NCI-H510A (cell line): Measurements from ENCODE around the gene SAMD13.

ENCODE experiments used
- DNase-seq: peaks from one replicate; lab custom pipeline; 2025; lab: John Stamatoyannopoulos, UW

The SAMD13 gene

GRCh38 chr1:84373436-84374141 is 72.1 kb downstream of the SAMD13 start:
- no peak for DNase-seq

DNA sequence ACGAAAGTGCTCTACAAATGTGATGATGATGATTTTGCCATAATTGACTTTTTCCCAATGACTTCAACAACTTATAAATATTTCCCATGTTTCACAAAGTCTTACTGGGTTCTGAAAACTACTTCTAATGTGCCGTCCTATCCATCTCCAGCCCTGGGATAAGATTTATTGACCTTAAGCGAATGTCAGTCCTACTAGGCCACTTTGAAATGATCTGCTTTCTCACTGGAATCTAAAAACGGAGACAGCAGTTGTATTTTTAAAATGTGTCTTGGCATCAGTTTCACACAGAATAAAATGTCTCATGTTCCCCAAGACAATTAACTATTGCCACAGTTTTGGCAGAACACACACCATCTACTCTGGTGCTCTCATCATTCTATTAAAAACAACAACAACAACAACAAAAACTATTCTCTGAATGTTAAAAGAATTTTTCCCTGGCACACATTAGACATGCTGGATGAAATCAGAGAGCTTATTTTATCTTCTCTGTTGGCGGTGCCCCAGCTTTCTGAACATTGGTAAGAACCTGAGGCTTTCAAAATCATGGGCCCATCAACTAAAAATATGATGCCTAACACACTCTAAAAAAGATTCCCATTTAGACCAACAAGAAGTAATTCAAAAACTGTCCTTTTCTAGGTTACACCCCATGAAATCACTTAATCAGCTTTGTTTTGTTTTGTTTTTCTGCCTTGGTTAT is 73.6 kb downstream of the SAMD13 start:
- DNase-seq: no peak

- no peak for DNase-seq
Measured at GRCh38 chr1:84376000-84376910, 74.7 kb downstream of the SAMD13 start.

DNA sequence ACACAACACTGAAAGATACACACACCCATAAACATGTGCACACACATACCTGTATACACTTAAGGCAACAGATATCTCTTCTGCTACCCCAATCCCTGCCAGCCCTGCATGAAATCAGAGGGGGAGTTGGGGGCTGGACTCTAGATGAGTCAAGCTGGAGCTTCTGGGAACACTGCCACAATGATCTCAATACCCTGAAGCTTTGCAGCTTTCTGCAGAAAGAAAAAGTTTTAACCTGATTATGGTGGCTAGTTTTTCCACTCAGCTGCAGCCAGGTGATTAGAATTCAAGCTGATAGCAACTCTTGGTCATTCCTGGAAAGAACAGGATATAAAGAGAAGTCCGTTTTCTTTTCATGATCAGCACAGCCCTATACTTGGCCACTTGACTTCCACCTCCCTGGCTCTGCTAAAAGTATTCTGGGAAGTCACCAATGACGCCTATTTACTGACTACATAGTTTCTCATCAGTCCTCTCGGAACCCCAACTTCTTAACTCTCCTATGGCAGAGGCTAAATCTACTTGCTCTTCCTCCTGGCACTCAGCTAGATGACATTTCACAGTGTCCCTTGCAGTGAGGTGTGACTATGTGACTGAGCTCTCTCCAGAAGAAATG is 76.1 kb downstream of the SAMD13 start:
- DNase-seq: no peak

GRCh38 chr1:84379138-84379916 is 77.8 kb downstream of the SAMD13 start:
- no peak for DNase-seq

DNA sequence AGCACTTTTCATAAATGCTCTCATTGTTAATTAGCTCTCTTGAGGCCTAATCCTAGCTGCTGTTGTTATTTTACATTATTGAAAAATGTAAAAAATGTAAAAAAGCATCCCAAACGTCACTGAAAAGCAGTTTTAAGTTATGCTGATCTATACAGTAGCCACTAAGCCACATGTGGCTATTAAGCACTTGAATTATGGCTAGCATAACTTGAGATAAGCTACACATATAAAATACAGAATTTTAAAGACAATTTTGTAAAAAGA is 78.3 kb downstream of the SAMD13 start:
- DNase-seq: no peak

- no peak for DNase-seq
Measured at GRCh38 chr1:84382127-84382526, 80.6 kb downstream of the SAMD13 start.

DNA sequence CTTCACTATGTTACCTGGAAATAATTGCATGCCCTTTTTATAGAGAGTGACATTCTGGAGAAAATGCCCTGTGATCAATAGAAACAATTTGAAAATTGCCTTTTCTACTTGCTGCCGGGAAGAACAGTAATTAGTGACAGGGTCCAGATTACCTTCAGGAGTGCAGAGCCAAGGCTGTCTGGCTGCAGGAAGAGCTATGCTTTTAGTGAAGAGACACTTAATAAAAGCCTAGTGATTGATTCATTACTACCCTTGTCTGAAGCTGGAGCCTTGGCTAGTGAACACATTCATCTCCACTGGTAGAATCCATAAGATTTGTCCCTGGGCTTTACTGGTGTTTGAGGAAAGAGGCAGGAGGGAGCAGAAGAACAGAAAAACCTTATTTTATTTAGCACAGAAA is 83.8 kb downstream of the SAMD13 start:
- DNase-seq: no peak

DNA sequence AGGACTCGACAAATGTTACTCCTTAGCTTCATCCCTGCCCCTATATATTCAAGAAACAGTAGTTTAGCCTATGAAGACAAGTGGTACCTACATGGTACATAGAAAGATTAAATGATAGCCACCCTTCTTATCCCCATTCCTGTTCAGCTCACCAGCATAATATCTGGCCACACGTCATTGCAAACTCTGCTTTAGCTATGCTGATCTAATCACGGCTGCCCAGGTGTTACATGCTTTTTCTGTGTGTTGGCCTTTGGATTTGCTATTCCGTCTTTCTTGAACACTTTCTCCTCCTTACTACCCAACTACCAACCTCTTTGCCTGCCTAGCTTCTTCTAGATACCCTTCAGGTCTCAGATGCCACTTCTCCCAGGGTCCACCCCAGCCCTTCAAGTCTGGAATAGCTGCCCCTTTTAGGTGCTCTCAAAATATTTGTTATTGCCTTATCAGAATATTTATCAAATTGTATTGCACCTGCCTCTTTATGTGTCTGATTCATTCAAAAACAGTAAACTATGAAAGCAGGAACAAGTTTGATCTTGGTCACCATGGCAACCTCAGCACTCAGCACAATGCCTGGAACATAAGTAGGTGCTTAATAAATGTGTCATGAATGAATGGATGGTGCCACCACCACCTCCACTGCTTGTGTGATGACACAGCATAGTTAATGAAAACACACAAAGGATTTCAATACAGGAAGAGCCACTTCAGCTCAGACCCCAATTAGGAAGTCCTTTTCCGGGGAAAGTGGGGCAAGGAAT is 85.4 kb downstream of the SAMD13 start:
- DNase-seq: no peak

DNA sequence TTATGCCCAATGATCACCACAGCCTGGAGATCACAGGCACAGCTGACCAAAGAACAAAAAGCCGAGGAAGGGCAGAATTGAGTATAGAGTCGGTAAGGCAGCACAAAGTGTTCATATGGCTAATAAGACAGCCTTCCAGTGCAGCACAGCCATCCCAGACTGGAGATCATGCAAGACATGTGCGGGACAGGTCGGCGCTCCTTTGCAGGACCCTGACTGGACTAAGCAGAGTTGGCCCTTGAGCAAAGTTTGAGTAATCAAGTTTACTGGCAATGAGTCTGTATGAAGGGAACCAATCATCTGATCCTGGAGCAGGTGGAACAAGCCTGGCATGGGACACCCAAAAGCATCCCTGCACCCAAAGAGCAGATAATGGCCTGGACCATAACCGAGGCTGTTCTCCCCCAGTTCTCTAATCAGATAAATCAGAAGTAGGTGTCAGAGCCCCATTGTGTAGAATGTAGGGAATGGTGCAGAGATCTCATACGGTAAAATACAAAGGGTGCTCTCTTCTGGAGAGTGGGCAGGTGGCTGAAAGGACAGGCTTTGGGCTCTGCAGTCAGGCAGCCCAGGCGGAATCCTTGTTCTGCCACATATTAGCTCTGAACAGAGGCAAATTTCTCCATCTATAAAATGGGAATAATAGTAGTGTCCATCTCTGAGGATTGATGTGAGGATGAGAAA is 86.1 kb downstream of the SAMD13 start:
- DNase-seq: no peak

DNA sequence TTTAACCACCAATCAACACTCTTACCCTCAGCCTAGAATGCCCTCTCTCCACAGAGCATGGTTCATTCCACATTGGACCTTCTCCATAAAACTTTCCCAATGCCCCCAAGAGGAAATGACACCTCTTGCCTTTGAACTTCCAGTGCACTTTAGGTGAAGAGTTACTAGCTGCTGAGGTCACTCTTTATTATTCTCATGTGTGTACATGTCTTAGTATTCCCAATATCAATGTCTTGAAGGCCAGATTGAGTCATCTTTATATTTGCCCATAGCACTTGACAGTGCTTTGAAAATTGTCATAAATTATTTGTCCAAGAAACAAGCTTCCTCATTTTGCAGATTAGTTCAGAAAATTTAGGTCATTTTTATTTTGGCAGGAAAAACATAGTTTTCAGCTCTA is 88.7 kb downstream of the SAMD13 start:
- DNase-seq: no peak

- no peak for DNase-seq
Measured at GRCh38 chr1:84398175-84399155, 97.0 kb downstream of the SAMD13 start, which contains the start of gene DNASE2B. Gene DNASE2B, plus strand, starts transcription at chr1:84398484. Its CDS starts 81 bp downstream, at chr1:84398565.
